LNCaP clone FGC (cell line): ENCODE results near the gene TAS2R50.

ENCODE experiments used
- DNase-seq: peaks from one replicate; pipeline ENCODE4 v3.0.0-alpha.2; 2011; ENCODE audit warnings: low read depth
- H3K4me3 ChIP-seq: 2 replicates; pipeline ENCODE4 v1.5.1; 2011; ENCODE audit warnings: mild to moderate bottlenecking, low read depth, low read length, control low read depth
- TF ChIP-seq, protein P1 (sequence below): IDR thresholded peaks from 2 replicates; pipeline ENCODE4 v1.5.1; 2012; ENCODE audit warnings: mild to moderate bottlenecking; ENCODE audit not compliant: control insufficient read depth, insufficient read depth; ENCODE audit errors: extremely low read depth

The TAS2R50 gene

DNA sequence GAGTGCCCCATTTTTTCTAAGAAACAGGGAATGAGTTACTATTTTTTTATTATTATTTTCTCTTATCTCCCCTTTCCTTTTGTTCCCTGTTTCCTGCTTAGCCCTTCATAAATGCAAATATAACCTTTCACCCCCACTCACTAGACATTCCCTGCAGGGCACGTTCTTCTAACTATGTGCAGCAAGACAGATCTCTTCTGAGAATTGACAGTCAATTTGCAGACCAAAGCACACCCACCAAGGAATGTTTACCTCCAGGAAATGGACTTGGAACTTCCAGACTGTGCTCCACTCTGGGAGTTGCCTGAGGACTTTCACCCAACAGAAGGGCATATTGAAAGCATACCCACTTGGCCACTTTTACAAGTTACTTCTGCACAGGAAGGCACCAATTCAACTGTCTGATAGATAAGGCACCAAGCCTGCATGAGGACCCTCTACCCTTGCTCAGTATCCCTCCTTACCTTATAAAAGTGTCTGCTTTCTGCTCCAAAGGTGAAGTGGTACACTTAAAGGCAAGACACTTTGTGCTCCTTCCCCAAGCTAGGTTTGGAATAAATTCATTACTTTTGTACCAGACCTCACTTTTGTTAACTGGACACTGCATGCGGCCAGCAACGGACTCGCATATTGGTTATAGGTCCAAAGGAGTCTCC, 29.2 kb upstream of the TAS2R50 start:
- TF ChIP-seq, protein P1, sequence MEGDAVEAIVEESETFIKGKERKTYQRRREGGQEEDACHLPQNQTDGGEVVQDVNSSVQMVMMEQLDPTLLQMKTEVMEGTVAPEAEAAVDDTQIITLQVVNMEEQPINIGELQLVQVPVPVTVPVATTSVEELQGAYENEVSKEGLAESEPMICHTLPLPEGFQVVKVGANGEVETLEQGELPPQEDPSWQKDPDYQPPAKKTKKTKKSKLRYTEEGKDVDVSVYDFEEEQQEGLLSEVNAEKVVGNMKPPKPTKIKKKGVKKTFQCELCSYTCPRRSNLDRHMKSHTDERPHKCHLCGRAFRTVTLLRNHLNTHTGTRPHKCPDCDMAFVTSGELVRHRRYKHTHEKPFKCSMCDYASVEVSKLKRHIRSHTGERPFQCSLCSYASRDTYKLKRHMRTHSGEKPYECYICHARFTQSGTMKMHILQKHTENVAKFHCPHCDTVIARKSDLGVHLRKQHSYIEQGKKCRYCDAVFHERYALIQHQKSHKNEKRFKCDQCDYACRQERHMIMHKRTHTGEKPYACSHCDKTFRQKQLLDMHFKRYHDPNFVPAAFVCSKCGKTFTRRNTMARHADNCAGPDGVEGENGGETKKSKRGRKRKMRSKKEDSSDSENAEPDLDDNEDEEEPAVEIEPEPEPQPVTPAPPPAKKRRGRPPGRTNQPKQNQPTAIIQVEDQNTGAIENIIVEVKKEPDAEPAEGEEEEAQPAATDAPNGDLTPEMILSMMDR = no peak
- DNase-seq = no peak
- H3K4me3 ChIP-seq = no peak overlapping the region

DNA sequence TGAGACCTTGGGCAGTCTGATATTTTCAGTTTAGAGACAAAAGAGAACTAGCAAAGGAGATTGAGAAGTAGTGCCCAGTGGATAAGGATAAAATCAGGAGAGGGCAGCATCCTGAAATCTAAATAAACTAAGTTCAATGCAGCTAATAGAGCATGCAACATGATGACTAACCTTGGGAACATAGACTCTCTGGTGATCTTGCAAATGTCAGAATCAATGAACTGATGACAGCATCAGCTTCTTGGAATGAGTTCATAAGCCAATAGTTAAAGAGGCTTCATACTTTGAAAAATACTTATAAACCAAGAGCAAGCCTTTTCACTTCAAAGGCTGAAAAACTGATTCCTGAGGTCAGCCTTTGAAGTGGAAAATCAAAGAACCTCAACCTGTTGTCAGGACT, 27.5 kb upstream of the TAS2R50 start:
- TF ChIP-seq, protein P1 = no peak
- DNase-seq = no peak

DNA sequence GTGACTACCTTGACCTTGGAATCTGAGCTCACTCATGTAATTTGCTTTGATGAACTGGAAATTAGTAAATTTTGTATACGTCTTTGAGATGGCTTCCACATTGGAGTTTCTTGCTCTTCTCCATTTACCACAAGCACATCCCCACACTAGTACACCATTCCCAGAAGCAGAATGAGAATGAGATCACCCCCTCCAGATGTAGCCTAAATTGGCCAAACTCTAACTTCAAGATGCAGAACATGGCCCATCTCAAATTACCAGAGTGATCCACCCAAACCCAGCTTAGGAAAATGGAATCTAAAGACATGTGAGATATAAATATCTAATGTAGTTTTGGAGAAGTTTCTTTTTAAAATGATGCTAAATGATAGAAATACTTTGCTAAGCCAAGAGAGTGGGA, 20.9 kb upstream of the TAS2R50 start:
- TF ChIP-seq, protein P1 = no peak
- no peak overlapping the region for H3K4me3 ChIP-seq
- DNase-seq = no peak

More for the DNA sequence above, 27.5 kb upstream of the TAS2R50 start:
- no peak overlapping the region for H3K4me3 ChIP-seq

DNA sequence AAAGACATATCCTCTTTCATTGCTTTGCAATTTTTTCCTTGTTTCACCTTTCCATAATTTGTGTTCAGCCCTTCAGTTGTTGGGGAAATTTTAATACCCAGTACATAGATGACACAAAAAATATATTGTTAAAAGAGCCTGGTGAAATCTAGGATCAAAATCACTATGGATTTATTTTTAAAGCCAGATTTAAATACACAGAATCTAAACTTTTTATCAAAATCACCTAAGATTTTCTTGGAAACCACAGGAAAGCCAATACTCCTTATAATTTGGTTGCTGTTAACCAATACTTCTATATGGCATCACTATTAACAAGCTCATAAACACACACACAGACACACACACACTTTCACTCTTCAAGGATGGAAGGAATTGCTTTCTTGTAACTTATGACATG, 11.5 kb upstream of the TAS2R50 start, which contains the start of gene TAS2R20:
Gene TAS2R20, minus strand, starts transcription at position 101 of the 400 bp plus-strand sequence. CDS start 429 bp downstream, outside the sequence.
- TF ChIP-seq, protein P1 = no peak

DNA sequence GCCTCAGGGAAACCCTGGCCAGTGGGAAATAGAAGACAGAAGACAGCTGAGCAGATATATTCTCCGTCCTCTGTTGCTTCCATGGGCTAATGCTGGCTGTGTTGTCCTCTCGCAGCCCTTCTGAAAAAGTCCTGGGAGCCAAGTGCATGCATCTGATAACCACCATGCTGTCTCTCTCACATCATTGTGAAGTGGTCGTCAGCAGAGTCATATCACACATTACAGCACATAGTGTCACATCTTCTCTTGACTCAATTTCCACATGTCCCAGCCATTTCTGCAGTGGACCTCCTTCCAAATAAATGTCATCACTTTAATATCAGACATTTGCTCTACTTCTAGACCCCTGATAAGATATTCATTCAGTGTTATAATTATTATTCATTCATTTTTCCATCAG, 7.6 kb upstream of the TAS2R50 start:
- TF ChIP-seq, protein P1 = no peak
- no peak for DNase-seq
- H3K4me3 ChIP-seq = no peak overlapping the region

More for the DNA sequence above, 11.5 kb upstream of the TAS2R50 start, which contains the start of gene TAS2R20:
- DNase-seq = no peak
- H3K4me3 ChIP-seq = no peak within 1 kb of the TSS

DNA sequence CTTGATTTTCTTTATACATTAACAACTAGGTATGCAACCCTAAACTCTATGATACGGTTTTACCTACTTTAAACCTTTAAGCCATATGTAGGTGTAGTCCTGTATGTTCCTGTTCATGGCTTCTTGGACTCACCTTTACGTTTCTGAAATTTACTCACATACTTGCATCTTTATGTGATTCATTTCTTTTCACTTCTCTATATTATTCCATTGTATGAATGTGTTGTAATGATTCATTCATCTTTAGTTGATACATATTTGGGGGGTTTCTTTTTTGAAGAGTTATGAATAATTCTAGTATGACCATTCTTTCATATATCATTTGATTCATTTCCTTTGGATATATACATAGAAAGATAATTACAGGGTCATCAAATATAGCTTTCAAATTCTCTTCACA, 2.4 kb upstream of the TAS2R50 start:
- DNase-seq = no peak
- no peak overlapping the region for H3K4me3 ChIP-seq
- TF ChIP-seq, protein P1 = no peak

DNA sequence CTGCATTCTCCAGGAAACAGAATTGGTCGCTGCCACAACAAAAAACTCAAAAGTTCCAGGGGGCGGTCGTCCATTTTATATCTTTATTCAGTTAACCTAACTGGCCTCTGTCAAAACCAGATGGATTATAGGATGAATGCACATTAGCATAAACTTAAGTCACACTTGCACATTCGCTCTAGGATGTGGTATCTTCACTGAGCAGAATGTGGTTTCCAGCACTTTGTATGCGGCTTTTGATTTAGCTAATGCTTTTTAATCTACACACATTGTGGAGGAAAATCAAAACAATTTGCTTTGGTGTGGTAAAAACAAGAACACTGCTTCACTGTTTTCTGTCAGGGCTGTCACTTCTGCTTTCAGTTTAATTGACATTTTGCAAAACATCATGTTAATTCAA, 4.5 kb downstream of the TAS2R50 start:
- no peak for DNase-seq
- H3K4me3 ChIP-seq = no peak overlapping the region
- TF ChIP-seq, protein P1 = no peak
